Left renal cortex interstitium (tissue), 4 donors: Measurements from ENCODE around the gene ZFPM1. TPM values are rescaled to one million over a fixed set of nuclear protein-coding genes. Genes with fewer than 3 reads are reported as not detected.

Experiments
- DNase-seq, 4 donors: peaks; one replicate each; pipeline ENCODE4 v3.0.0-alpha.2; 2013; ENCODE audit warnings: low read depth in 4 of 4, low spot score in 2 of 4, missing footprints in 1 of 4
- polyA plus RNA-seq, 4 donors: library from polyadenylated mRNA; unstranded; fragments of 120-200 nt; gene quantifications; one replicate each; pipeline ENCODE4 v1.2.1, GENCODE V29; 2013; ENCODE audit not compliant: insufficient read length in 4 of 4

Gene ZFPM1
- polyA plus RNA-seq, 4 donors: 1.9 to 6.7 (median 5.0) TPM

- DNase-seq: no peak
Measured at GRCh38 chr16:88524274-88524972, 71.3 kb downstream of the ZFPM1 start.

GRCh38 chr16:88524973-88525662, 72.0 kb downstream of the ZFPM1 start:
- no peak for DNase-seq

GRCh38 chr16:88525663-88525990, 72.5 kb downstream of the ZFPM1 start:
- no peak for DNase-seq

GRCh38 chr16:88526008-88526905, 73.2 kb downstream of the ZFPM1 start:
- no peak for DNase-seq

- no peak for DNase-seq
Measured at GRCh38 chr16:88526906-88527185, 73.8 kb downstream of the ZFPM1 start.

- no peak for DNase-seq
Measured at GRCh38 chr16:88527186-88527936, 74.3 kb downstream of the ZFPM1 start.

- DNase-seq: no peak
Measured at GRCh38 chr16:88527937-88528743, 75.1 kb downstream of the ZFPM1 start.

GRCh38 chr16:88528902-88529318, 75.8 kb downstream of the ZFPM1 start:
- DNase-seq: no peak

GRCh38 chr16:88529596-88529995, 76.5 kb downstream of the ZFPM1 start:
- DNase-seq: no peak

GRCh38 chr16:88530051-88530857, 77.2 kb downstream of the ZFPM1 start:
- no peak for DNase-seq

GRCh38 chr16:88530858-88531203, 77.8 kb downstream of the ZFPM1 start:
- DNase-seq: no peak

GRCh38 chr16:88531346-88531745, 78.3 kb downstream of the ZFPM1 start:
- no peak for DNase-seq

- no peak for DNase-seq
Measured at GRCh38 chr16:88531931-88532433, 78.9 kb downstream of the ZFPM1 start.

GRCh38 chr16:88532434-88533241, 79.6 kb downstream of the ZFPM1 start:
- DNase-seq: no peak

- DNase-seq: no peak
Measured at GRCh38 chr16:88533381-88533917, 80.4 kb downstream of the ZFPM1 start.

- DNase-seq: peak in 1 of 4 donors; percentile 56
Measured at GRCh38 chr16:88533932-88534637, 81.0 kb downstream of the ZFPM1 start.

GRCh38 chr16:88534638-88535190, 81.6 kb downstream of the ZFPM1 start:
- no peak for DNase-seq
